Panc1 (cell line): Measurements from ENCODE around the gene LARP1.

Source experiments
- POLR2AphosphoS5 ChIP-seq: IDR thresholded peaks from 2 replicates; pipeline ENCODE4 v1.6.1; 2012; ENCODE audit warnings: mild to moderate bottlenecking, low read depth, low read length, moderate library complexity
- SIN3A ChIP-seq: IDR thresholded peaks from 2 replicates; pipeline ENCODE4 v1.6.1; 2012; ENCODE audit warnings: low read depth, mild to moderate bottlenecking, low read length, moderate library complexity, borderline replicate concordance; ENCODE audit not compliant: insufficient read depth
- TF ChIP-seq, protein P1 (sequence below): fragments of 450-650 bp; IDR thresholded peaks from 2 replicates; pipeline ENCODE4 v1.5.1; 2017; ENCODE audit warnings: mild to moderate bottlenecking

- TF ChIP-seq SIN3A: no peak
- TF ChIP-seq, protein P1, sequence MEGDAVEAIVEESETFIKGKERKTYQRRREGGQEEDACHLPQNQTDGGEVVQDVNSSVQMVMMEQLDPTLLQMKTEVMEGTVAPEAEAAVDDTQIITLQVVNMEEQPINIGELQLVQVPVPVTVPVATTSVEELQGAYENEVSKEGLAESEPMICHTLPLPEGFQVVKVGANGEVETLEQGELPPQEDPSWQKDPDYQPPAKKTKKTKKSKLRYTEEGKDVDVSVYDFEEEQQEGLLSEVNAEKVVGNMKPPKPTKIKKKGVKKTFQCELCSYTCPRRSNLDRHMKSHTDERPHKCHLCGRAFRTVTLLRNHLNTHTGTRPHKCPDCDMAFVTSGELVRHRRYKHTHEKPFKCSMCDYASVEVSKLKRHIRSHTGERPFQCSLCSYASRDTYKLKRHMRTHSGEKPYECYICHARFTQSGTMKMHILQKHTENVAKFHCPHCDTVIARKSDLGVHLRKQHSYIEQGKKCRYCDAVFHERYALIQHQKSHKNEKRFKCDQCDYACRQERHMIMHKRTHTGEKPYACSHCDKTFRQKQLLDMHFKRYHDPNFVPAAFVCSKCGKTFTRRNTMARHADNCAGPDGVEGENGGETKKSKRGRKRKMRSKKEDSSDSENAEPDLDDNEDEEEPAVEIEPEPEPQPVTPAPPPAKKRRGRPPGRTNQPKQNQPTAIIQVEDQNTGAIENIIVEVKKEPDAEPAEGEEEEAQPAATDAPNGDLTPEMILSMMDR: no peak
- no peak for TF ChIP-seq POLR2AphosphoS5
Measured at GRCh38 chr5:154758493-154758892, 3.3 kb downstream of the LARP1 start.
